Measurements from ENCODE around the gene WFS1. TPM values are rescaled to one million over a fixed set of nuclear protein-coding genes. Genes with fewer than 3 reads are reported as not detected.

The WFS1 gene
- total RNA-seq, 2 donors from 2014 or later, result 12.1 to 12.7 TPM

- H3K9me3 ChIP-seq, result no peaks in the 10 kb centered on the region
- no peak for DNase-seq
- no peak overlapping the region for H3K9ac ChIP-seq (ENCODE audit: low read depth in 2 of 2, low read length in 2 of 2)
- no peaks in the 10 kb centered on the region for H3K27me3 ChIP-seq
- H3K4me3 ChIP-seq, result no peak overlapping the region
- no peak for TF ChIP-seq CTCF (IDR thresholded peaks at IDR 0.05)
- no peak overlapping the region for H3K27ac ChIP-seq
- intact Hi-C loops (cut with DNase I), result no loop called here
- no peaks in the 10 kb centered on the region for H3K36me3 ChIP-seq
- no peaks in the 10 kb centered on the region for H3K4me1 ChIP-seq
Measured at GRCh38 chr4:6321361-6321760, 51.7 kb downstream of the WFS1 start.

GRCh38 chr4:6322067-6322760 is 52.6 kb downstream of the WFS1 start:
- H3K27me3 ChIP-seq, result no peaks in the 10 kb centered on the region
- no peak overlapping the region for H3K27ac ChIP-seq
- no peak overlapping the region for H3K4me3 ChIP-seq
- H3K4me1 ChIP-seq, result no peaks in the 10 kb centered on the region
- H3K36me3 ChIP-seq, result no peaks in the 10 kb centered on the region
- no peak for DNase-seq
- no peak for TF ChIP-seq CTCF (IDR thresholded peaks at IDR 0.05)
- intact Hi-C loops (cut with DNase I), result no loop called here
- H3K9ac ChIP-seq (ENCODE audit: low read depth in 2 of 2, low read length in 2 of 2), result no peak overlapping the region
- H3K9me3 ChIP-seq, result no peaks in the 10 kb centered on the region

GRCh38 chr4:6322761-6323566 is 53.3 kb downstream of the WFS1 start:
- no peak overlapping the region for H3K9ac ChIP-seq (ENCODE audit: low read depth in 2 of 2, low read length in 2 of 2)
- no peaks in the 10 kb centered on the region for H3K9me3 ChIP-seq
- H3K27ac ChIP-seq, result no peak overlapping the region
- no peaks in the 10 kb centered on the region for H3K36me3 ChIP-seq
- intact Hi-C loops (cut with DNase I), result no loop called here
- TF ChIP-seq CTCF (IDR thresholded peaks at IDR 0.05), result no peak
- H3K4me3 ChIP-seq, result no peak overlapping the region
- no peaks in the 10 kb centered on the region for H3K4me1 ChIP-seq
- DNase-seq, result no peak
- H3K27me3 ChIP-seq, result no peaks in the 10 kb centered on the region

- H3K4me1 ChIP-seq, result no peaks in the 10 kb centered on the region
- no peaks in the 10 kb centered on the region for H3K36me3 ChIP-seq
- H3K9me3 ChIP-seq, result no peaks in the 10 kb centered on the region
- DNase-seq, result no peak
- no peak overlapping the region for H3K27ac ChIP-seq
- no peak overlapping the region for H3K4me3 ChIP-seq
- no peak overlapping the region for H3K9ac ChIP-seq (ENCODE audit: low read depth in 2 of 2, low read length in 2 of 2)
- H3K27me3 ChIP-seq, result no peaks in the 10 kb centered on the region
- no peak for TF ChIP-seq CTCF (IDR thresholded peaks at IDR 0.05)
- intact Hi-C loops (cut with DNase I), result no loop called here
Measured at GRCh38 chr4:6324461-6324998, 54.9 kb downstream of the WFS1 start.

GRCh38 chr4:6324999-6325787 is 55.5 kb downstream of the WFS1 start:
- H3K4me1 ChIP-seq, result no peaks in the 10 kb centered on the region
- intact Hi-C loops (cut with DNase I), result no loop called here
- no peak overlapping the region for H3K27ac ChIP-seq
- no peak overlapping the region for H3K9ac ChIP-seq (ENCODE audit: low read depth in 2 of 2, low read length in 2 of 2)
- H3K9me3 ChIP-seq, result no peaks in the 10 kb centered on the region
- no peak for TF ChIP-seq CTCF (IDR thresholded peaks at IDR 0.05)
- DNase-seq, result peak; percentile 29
- H3K27me3 ChIP-seq, result no peaks in the 10 kb centered on the region
- H3K4me3 ChIP-seq, result no peak overlapping the region
- H3K36me3 ChIP-seq, result no peaks in the 10 kb centered on the region
